HEK293 (cell line): ENCODE data around the gene CDKAL1.

Experiments
- ELK4 ChIP-seq: IDR thresholded peaks from 2 replicates; pipeline ENCODE4 v1.6.1; 2011; ENCODE audit warnings: mild to moderate bottlenecking, low read depth, low read length, borderline replicate concordance
- REST ChIP-seq: fragments of 450-650 bp; formaldehyde crosslinking; IDR thresholded peaks from 2 replicates; pipeline ENCODE4 v1.5.1; 2016; ENCODE audit warnings: missing biosample characterization, missing genetic modification characterization
- TCF7L2 ChIP-seq: IDR thresholded peaks from 2 replicates; pipeline ENCODE4 v1.6.1; 2011; ENCODE audit warnings: low read depth, mild to moderate bottlenecking, inconsistent platforms, low read length, moderate library complexity, borderline replicate concordance
- ZFP41 ChIP-seq: fragments of 450-650 bp; formaldehyde crosslinking; IDR thresholded peaks from 2 replicates; pipeline ENCODE4 v1.5.1; 2016; ENCODE audit warnings: missing biosample characterization, missing genetic modification characterization, borderline replicate concordance
- ZNF169 ChIP-seq: fragments of 450-650 bp; formaldehyde crosslinking; IDR thresholded peaks from 2 replicates; pipeline ENCODE4 v1.5.1; 2016; ENCODE audit warnings: missing biosample characterization, missing genetic modification characterization
- ZNF24 ChIP-seq: fragments of 450-650 bp; formaldehyde crosslinking; IDR thresholded peaks from 2 replicates; pipeline ENCODE4 v1.5.1; 2016; ENCODE audit warnings: missing biosample characterization, missing genetic modification characterization
- ZNF274 ChIP-seq, 2 experiments: fragments of 200-500 bp in 1 of 2; fragments of 450-650 bp in 1 of 2; sonication (Bioruptor generic) in 1 of 2; formaldehyde crosslinking in 1 of 2; IDR thresholded peaks; 2 replicates each; pipeline versions ENCODE4 v1.5.1 to v1.6.1; 2014 to 2016; ENCODE audit warnings: borderline replicate concordance in 1 of 2, inconsistent platforms in 1 of 2, low read length in 1 of 2, missing biosample characterization in 1 of 2, missing genetic modification characterization in 1 of 2
- ZNF292 ChIP-seq: fragments of 450-650 bp; formaldehyde crosslinking; IDR thresholded peaks from 2 replicates; pipeline ENCODE4 v1.5.1; 2016; ENCODE audit warnings: low read depth, missing biosample characterization, missing genetic modification characterization, borderline replicate concordance
- ZNF529 ChIP-seq: fragments of 450-650 bp; formaldehyde crosslinking; IDR thresholded peaks from 2 replicates; pipeline ENCODE4 v1.5.1; 2017; ENCODE audit warnings: missing genetic modification characterization, missing biosample characterization; ENCODE audit not compliant: insufficient replicate concordance
- ZNF585B ChIP-seq: fragments of 450-650 bp; formaldehyde crosslinking; IDR thresholded peaks from 2 replicates; pipeline ENCODE4 v1.5.1; 2016; ENCODE audit warnings: missing biosample characterization, missing genetic modification characterization
- TF ChIP-seq, protein P1 (sequence below): fragments of 450-650 bp; formaldehyde crosslinking; IDR thresholded peaks from 2 replicates; pipeline ENCODE4 v1.5.1; 2016; ENCODE audit warnings: missing biosample characterization, missing genetic modification characterization
- TF ChIP-seq, protein P2 (sequence below): fragments of 450-650 bp; formaldehyde crosslinking; IDR thresholded peaks from 2 replicates; pipeline ENCODE4 v1.5.1; 2016; ENCODE audit warnings: missing biosample characterization, missing genetic modification characterization
- TF ChIP-seq, protein P3 (sequence below): fragments of 450-650 bp; formaldehyde crosslinking; IDR thresholded peaks from 2 replicates; pipeline ENCODE4 v1.5.1; 2016; ENCODE audit warnings: missing biosample characterization, missing genetic modification characterization
- TF ChIP-seq, protein P4 (sequence below): fragments of 450-650 bp; formaldehyde crosslinking; IDR thresholded peaks from 2 replicates; pipeline ENCODE4 v1.5.1; 2017; ENCODE audit warnings: missing biosample characterization, missing genetic modification characterization

- TF ChIP-seq, protein P1, sequence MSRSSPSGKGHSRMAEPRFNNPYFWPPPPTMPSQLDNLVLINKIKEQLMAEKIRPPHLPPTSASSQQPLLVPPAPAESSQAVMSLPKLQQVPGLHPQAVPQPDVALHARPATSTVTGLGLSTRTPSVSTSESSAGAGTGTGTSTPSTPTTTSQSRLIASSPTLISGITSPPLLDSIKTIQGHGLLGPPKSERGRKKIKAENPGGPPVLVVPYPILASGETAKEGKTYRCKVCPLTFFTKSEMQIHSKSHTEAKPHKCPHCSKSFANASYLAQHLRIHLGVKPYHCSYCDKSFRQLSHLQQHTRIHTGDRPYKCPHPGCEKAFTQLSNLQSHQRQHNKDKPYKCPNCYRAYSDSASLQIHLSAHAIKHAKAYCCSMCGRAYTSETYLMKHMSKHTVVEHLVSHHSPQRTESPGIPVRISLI (tag by site-specific recombination): no peak
- TF ChIP-seq ZNF24 (tag by site-specific recombination) (no peak), ZFP41 (tag by site-specific recombination) (no peak), REST (tag by site-specific recombination) (no peak), ZNF585B (no peak), ELK4 (no peak), ZNF529 (tag by site-specific recombination) (no peak), ZNF292 (tag by site-specific recombination) (no peak), ZNF169 (tag by site-specific recombination) (no peak), TCF7L2 (no peak), ZNF274 (IDR thresholded peaks at IDR 0.05; ENCODE audit: low read length) (no peak), ZNF274 (tag by site-specific recombination; IDR thresholded peaks at IDR 0.05; ENCODE audit: borderline replicate concordance) (no peak)
- TF ChIP-seq, protein P2, sequence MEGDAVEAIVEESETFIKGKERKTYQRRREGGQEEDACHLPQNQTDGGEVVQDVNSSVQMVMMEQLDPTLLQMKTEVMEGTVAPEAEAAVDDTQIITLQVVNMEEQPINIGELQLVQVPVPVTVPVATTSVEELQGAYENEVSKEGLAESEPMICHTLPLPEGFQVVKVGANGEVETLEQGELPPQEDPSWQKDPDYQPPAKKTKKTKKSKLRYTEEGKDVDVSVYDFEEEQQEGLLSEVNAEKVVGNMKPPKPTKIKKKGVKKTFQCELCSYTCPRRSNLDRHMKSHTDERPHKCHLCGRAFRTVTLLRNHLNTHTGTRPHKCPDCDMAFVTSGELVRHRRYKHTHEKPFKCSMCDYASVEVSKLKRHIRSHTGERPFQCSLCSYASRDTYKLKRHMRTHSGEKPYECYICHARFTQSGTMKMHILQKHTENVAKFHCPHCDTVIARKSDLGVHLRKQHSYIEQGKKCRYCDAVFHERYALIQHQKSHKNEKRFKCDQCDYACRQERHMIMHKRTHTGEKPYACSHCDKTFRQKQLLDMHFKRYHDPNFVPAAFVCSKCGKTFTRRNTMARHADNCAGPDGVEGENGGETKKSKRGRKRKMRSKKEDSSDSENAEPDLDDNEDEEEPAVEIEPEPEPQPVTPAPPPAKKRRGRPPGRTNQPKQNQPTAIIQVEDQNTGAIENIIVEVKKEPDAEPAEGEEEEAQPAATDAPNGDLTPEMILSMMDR: no peak
- TF ChIP-seq, protein P3, sequence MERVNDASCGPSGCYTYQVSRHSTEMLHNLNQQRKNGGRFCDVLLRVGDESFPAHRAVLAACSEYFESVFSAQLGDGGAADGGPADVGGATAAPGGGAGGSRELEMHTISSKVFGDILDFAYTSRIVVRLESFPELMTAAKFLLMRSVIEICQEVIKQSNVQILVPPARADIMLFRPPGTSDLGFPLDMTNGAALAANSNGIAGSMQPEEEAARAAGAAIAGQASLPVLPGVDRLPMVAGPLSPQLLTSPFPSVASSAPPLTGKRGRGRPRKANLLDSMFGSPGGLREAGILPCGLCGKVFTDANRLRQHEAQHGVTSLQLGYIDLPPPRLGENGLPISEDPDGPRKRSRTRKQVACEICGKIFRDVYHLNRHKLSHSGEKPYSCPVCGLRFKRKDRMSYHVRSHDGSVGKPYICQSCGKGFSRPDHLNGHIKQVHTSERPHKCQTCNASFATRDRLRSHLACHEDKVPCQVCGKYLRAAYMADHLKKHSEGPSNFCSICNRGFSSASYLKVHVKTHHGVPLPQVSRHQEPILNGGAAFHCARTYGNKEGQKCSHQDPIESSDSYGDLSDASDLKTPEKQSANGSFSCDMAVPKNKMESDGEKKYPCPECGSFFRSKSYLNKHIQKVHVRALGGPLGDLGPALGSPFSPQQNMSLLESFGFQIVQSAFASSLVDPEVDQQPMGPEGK (tag by site-specific recombination): no peak
- TF ChIP-seq, protein P4, sequence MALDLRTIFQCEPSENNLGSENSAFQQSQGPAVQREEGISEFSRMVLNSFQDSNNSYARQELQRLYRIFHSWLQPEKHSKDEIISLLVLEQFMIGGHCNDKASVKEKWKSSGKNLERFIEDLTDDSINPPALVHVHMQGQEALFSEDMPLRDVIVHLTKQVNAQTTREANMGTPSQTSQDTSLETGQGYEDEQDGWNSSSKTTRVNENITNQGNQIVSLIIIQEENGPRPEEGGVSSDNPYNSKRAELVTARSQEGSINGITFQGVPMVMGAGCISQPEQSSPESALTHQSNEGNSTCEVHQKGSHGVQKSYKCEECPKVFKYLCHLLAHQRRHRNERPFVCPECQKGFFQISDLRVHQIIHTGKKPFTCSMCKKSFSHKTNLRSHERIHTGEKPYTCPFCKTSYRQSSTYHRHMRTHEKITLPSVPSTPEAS (tag by site-specific recombination): no peak
These were observed 211.8 kb downstream of the CDKAL1 start for GRCh38 chr6:20746024-20746423.
